AG04450 (cell line): ENCODE data around the gene CHRNE. TPM values are rescaled to one million over a fixed set of nuclear protein-coding genes. Genes with fewer than 3 reads are reported as not detected.

Source experiments
- CTCF ChIA-PET: fragments of 300-600, 350-600 bp; formaldehyde crosslinking; extraction: SDS; loops from one replicate; lab custom pipeline; 2022; ENCODE audit warnings: antibody characterized with exemption, inconsistent platforms; lab: Charles Lee
- POLR2A ChIA-PET: fragments of 350-600 bp; formaldehyde crosslinking; extraction: SDS; loops from one replicate; lab custom pipeline; 2021; ENCODE audit warnings: antibody characterized with exemption, inconsistent platforms; lab: Yijun Ruan, JAX
- DNase-seq: peaks from one replicate; pipeline ENCODE4 v3.0.0-alpha.2; 2011; ENCODE audit warnings: low read depth, low spot score
- H3K27ac ChIP-seq: one replicate; pipeline ENCODE4 v1.5.1; 2012; ENCODE audit warnings: low read depth, low read length, control low read depth
- H3K27me3 ChIP-seq: one replicate; pipeline ENCODE4 v1.6.0; 2012; ENCODE audit warnings: low read length; ENCODE audit not compliant: control insufficient read depth, insufficient read depth
- H3K4me3 ChIP-seq: 2 replicates; pipeline ENCODE4 v1.5.1; 2011; ENCODE audit warnings: mild to moderate bottlenecking, low read depth, low read length, control low read depth
- H3K9me3 ChIP-seq: 2 replicates; pipeline ENCODE4 v1.5.1; 2012; ENCODE audit warnings: low read length; ENCODE audit not compliant: control insufficient read depth, insufficient read depth
- polyA plus RNA-seq: library from polyadenylated mRNA; depleted of rRNA; stranded (reverse); fragments of >200 nt; gene quantifications from 2 replicates; pipeline ENCODE4 v1.2.3, GENCODE V29; 2011
- TF ChIP-seq, protein P1 (sequence below): IDR thresholded peaks from 2 replicates; pipeline ENCODE4 v1.5.1; 2011; ENCODE audit warnings: low read depth, low read length, control low read depth, inconsistent platforms

The CHRNE gene
- polyA plus RNA-seq, 1 experiment = 0.19 TPM

DNA sequence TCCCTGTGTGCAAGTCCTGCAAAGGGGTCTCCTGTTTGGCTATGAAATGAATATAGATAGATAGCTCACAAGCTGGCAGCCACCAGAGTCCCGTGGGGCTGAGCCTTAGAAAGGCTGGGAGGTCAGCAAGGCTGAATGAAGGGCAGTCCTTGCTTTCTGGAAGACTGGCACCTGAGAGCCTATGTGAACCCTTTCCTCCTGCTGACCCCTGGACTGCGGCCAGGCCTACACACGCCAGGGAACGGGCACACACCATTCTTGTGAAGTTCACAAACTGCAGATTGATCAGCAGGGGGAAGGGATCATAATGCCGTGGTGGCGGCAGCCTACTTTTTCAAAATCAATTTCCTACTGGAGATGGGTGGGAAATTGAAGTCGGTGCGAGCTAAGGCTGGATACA is 4.5 kb downstream of the CHRNE start:
- no peak for DNase-seq
- TF ChIP-seq, protein P1, sequence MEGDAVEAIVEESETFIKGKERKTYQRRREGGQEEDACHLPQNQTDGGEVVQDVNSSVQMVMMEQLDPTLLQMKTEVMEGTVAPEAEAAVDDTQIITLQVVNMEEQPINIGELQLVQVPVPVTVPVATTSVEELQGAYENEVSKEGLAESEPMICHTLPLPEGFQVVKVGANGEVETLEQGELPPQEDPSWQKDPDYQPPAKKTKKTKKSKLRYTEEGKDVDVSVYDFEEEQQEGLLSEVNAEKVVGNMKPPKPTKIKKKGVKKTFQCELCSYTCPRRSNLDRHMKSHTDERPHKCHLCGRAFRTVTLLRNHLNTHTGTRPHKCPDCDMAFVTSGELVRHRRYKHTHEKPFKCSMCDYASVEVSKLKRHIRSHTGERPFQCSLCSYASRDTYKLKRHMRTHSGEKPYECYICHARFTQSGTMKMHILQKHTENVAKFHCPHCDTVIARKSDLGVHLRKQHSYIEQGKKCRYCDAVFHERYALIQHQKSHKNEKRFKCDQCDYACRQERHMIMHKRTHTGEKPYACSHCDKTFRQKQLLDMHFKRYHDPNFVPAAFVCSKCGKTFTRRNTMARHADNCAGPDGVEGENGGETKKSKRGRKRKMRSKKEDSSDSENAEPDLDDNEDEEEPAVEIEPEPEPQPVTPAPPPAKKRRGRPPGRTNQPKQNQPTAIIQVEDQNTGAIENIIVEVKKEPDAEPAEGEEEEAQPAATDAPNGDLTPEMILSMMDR = no peak
- ChIA-PET POLR2A (no interaction called here), CTCF (interaction anchor here (1.4 kb wide), 1 partner anchor 9 kb away, joined by 4 read pairs; no protein-coding TSS in a partner anchor)
- Histone ChIP-seq H3K9me3 (peaks cover 26% of the 10 kb centered on the region; the same call in 1 of the 2 replicates), H3K4me3 (no peak overlapping the region), H3K27me3 (peaks cover 2% of the 10 kb centered on the region), H3K27ac (no peak overlapping the region)

DNA sequence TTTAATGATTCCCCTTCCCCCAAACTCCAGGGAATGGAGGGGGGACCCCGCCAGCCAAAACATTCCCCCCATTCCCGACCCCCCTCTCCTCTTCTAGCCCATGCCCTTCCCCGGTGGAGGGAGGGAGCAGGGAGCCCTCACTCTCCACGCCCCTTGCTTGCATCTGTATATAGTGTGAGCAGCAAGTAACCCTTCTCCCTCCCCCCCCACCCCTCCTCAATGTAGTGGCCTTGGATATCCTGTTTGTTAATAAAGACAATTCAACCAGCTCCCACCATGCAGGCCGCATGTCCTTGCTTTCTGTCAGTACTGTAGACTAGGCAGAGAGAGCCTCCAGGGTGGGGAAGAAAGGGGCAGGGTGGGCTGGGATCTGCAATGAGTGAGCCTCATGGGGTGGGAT is 5.1 kb downstream of the CHRNE start:
- ChIA-PET POLR2A (no interaction called here), CTCF (interaction anchor here (0.7 kb wide), 1 partner anchor 382 kb away, joined by 4 read pairs; no protein-coding TSS in a partner anchor)
- Histone ChIP-seq H3K27me3 (peaks cover 2% of the 10 kb centered on the region), H3K27ac (no peak overlapping the region), H3K4me3 (no peak overlapping the region), H3K9me3 (peaks cover 26% of the 10 kb centered on the region; the same call in 1 of the 2 replicates)
- DNase-seq = no peak
- TF ChIP-seq, protein P1 = no peak

DNA sequence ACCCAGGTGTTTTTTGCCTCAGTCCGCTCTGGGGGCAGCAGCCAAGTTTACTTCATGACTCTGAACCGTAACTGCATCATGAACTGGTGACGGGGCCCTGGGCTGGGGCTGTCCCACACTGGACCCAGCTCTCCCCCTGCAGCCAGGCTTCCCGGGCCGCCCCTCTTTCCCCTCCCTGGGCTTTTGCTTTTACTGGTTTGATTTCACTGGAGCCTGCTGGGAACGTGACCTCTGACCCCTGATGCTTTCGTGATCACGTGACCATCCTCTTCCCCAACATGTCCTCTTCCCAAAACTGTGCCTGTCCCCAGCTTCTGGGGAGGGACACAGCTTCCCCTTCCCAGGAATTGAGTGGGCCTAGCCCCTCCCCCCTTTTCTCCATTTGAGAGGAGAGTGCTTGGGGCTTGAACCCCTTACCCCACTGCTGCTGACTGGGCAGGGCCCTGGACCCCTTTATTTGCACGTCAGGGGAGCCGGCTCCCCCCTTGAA is 5.7 kb downstream of the CHRNE start:
- H3K27me3 ChIP-seq = peaks cover 2% of the 10 kb centered on the region
- DNase-seq = no peak
- H3K9me3 ChIP-seq = peaks cover 26% of the 10 kb centered on the region; the same call in 1 of the 2 replicates
- CTCF ChIA-PET = interaction anchor here (0.7 kb wide), 1 partner anchor 381 kb away, joined by 4 read pairs; no protein-coding TSS in a partner anchor
- no peak overlapping the region for H3K4me3 ChIP-seq
- TF ChIP-seq, protein P1 = no peak
- H3K27ac ChIP-seq = no peak overlapping the region
- POLR2A ChIA-PET = no interaction called here

DNA sequence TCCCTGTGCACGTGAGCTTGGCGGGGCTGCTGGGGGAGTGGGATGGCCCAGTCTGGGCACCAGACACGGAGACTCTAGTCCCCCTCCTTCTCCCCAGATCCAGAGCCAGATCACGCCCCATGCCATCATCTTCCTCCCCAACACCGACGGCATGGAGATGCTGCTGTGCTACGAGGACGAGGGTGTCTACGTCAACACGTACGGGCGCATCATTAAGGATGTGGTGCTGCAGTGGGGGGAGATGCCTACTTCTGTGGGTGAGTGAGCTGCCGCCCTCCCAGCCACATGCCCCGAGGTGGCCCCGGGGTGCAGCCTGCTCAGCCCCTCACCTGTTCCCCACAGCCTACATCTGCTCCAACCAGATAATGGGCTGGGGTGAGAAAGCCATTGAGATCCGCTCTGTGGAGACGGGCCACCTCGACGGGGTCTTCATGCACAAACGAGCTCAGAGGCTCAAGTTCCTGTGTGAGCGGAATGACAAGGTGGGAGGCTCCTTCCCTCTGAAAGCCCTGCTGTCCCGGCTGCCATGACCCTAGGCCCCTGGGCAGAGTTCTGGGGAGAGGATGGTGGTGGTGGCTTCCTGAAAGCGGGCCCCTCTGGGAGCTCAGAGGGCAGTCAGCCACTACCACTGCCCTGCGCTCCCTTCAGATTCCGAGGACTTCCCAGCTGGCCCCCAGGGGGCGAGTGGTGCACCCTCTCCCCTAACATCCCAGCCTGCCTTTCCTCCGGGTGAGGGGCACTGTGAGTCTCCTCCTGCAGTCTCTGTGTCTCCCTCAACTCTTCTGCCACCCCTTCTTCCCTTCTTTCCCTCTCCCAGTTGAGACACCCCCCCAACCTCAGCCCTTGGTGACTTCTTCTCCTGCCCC is 6.3 kb downstream of the CHRNE start:
- peaks cover 22% of the 10 kb centered on the region; the same call in 1 of the 2 replicates for H3K9me3 ChIP-seq
- ChIA-PET POLR2A (interaction anchor here (0.6 kb wide), 1 partner anchor 71 kb away, joined by 4 read pairs; no protein-coding TSS in a partner anchor), CTCF (interaction anchor here (0.6 kb wide), 1 partner anchor 176 kb away, joined by 3 read pairs; no protein-coding TSS in a partner anchor)
- no peak overlapping the region for H3K4me3 ChIP-seq
- no peak for DNase-seq
- no peak overlapping the region for H3K27ac ChIP-seq
- peaks cover 2% of the 10 kb centered on the region for H3K27me3 ChIP-seq
- TF ChIP-seq, protein P1 = no peak
